ENCODE measurements around the gene TFAP2A.

DNA sequence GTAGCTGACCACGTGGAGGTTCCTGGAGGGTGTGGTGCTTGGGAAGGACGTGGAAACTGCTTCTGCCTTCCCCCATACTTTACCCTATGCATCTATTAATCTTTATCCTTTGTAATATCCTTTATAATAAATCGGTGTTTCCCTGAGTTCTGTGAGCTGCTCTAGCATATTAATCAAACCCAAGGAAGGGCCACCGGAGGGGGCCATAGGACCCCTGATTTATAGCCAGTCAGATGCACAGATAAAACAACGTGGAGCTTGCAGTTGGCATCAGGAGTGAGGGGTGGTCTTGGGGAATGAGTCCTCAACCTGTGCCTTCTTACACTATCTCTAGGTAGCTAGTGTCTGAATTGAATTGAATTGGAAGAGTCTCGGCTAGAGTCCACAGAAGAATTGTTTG is 36.5 kb upstream of the TFAP2A start:
- TF ChIP-seq, protein P1, sequence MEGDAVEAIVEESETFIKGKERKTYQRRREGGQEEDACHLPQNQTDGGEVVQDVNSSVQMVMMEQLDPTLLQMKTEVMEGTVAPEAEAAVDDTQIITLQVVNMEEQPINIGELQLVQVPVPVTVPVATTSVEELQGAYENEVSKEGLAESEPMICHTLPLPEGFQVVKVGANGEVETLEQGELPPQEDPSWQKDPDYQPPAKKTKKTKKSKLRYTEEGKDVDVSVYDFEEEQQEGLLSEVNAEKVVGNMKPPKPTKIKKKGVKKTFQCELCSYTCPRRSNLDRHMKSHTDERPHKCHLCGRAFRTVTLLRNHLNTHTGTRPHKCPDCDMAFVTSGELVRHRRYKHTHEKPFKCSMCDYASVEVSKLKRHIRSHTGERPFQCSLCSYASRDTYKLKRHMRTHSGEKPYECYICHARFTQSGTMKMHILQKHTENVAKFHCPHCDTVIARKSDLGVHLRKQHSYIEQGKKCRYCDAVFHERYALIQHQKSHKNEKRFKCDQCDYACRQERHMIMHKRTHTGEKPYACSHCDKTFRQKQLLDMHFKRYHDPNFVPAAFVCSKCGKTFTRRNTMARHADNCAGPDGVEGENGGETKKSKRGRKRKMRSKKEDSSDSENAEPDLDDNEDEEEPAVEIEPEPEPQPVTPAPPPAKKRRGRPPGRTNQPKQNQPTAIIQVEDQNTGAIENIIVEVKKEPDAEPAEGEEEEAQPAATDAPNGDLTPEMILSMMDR (IDR thresholded peaks at IDR 0.05) = no peak
- TF ChIP-seq EP300 (IDR thresholded peaks at IDR 0.05) (no peak), POLR2A (IDR thresholded peaks at IDR 0.05) (no peak)
